Bone marrow (tissue), 2 donors: ENCODE data around the gene SNRNP48.

Experiments used
- DNase-seq, 2 donors: peaks; one replicate each; lab custom pipeline; 2025; lab: John Stamatoyannopoulos, UW

Gene SNRNP48

GRCh38 chr6:7559651-7560385 is 30.2 kb upstream of the SNRNP48 start:
- DNase-seq, result no peak

- no peak for DNase-seq
Observed at GRCh38 chr6:7561153-7561964, 28.6 kb upstream of the SNRNP48 start.

- DNase-seq, result no peak
Observed at GRCh38 chr6:7562769-7563168, 27.2 kb upstream of the SNRNP48 start.

DNA sequence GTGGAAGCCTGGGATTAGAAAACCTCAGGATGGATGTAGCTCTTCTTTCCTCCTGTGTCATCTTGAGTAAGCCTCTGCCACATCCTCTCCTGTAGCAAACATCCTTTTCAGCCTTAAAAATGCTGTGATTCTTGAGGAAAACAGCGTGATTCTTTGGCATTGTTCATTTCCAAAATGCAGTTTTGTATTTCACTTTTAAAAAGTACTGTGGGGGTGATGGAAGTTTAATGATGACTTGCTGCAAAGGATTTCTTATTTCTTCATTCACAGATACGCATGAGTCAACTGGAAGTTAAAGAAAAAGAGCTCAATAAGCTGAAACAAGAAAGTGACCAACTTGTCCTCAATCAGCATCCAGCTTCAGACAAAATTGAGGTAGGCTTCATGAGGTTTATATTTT is 23.9 kb upstream of the SNRNP48 start:
- no peak for DNase-seq

- DNase-seq, result no peak
Observed at GRCh38 chr6:7566617-7567173, 23.3 kb upstream of the SNRNP48 start.

DNA sequence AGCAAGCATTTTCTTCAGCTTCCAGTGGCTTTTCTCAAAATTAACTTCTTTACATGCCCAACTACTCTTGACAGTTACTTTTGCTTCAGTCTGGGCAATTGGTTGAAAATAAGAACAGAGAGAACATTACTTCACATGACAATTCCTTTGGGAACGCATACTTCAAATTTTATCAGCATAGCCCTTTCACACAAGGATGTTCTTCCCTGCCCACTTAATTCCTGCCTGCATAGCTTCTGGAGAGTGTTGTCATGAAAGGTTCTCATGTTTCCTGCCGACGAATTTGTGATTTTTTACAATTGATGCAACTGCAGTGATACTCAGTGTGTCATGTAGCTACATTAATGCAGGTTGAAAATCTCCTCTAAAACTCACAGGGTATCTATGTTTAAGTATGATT is 22.0 kb upstream of the SNRNP48 start:
- no peak for DNase-seq

DNA sequence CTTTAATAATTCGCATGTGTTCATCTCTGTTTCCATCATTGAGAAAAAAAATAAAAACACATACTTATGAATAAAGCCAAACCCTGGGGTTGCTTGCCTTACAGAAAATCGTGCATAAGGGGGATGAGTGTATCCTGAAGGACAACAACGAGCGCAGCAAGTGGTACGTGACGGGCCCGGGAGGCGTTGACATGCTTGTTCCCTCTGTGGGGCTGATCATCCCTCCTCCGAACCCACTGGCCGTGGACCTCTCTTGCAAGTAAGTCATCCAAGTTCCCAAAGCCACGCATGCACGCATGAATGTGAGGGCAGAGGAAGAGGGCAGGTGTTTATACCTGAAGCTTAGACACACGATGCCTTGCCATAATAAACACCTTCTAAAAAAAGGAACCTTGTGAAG is 20.9 kb upstream of the SNRNP48 start:
- DNase-seq, result no peak

DNA sequence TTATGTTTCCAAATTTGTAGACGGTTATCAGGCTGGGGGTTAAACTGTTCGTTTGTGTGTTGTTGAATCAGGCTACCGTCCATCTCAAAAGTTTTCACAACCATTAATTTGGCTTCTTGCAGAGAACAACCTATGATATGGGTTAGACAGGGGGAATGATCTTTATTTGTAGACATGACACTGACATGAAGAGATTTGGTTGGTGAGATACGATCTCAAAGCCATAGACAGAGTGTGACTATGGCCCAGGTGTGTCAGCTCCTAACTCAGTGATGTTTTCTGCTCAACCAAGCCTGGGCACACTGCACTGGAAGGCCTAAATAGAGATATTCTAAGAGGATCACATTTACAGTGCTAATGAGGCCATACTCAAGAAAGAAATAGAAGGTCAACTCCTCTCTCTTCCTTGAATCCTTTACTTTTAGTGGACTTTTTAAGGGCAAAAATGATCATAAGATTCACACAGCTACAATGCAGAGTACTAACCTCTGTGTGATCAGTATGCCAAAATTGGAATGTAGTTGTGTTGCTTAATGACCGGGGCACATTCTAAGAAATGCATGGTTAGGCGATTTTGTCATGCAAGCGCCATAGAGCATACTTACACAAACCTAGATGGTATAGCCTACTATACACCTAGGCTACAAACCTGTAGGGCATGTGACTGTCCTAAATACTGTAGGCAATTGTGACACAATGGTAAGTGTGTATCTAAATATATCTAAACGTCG is 17.6 kb upstream of the SNRNP48 start:
- no peak for DNase-seq

DNA sequence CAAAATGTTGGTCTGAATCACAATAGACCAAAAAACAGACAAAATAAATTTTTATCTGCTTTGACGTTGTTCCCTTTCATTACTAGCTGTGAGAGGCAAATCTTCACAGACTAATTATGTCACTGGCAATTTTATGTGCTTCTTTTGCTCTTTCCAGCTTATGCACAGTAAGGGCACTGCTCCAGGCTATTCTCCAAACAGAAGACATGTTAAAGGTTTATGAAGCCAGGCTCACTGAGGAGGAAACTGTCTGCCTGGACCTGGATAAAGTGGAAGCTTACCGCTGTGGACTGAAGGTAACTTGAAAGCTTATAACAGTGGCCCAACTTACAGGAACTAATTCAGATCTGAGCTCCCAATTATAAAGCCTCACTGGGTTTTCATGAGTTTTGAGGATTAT is 15.5 kb upstream of the SNRNP48 start:
- DNase-seq, result no peak

DNA sequence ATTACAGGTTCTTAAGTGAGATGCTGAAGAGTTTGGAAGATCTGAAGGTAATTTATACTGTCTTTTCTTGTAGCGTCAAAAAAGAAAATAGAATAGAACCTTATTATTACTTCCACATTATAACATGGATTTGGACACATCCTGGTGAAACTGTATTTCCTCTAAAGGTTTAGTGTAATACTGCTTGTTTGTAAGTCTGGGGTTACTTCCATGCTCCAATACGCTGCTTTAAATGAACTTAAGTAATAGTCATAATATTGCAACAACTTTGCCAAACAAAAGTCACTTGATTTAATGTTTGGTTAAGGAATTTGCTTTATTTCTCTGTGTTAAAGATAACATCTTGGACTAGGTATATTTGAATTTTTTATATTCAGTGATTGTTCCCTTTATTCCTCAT is 11.5 kb upstream of the SNRNP48 start:
- no peak for DNase-seq

DNA sequence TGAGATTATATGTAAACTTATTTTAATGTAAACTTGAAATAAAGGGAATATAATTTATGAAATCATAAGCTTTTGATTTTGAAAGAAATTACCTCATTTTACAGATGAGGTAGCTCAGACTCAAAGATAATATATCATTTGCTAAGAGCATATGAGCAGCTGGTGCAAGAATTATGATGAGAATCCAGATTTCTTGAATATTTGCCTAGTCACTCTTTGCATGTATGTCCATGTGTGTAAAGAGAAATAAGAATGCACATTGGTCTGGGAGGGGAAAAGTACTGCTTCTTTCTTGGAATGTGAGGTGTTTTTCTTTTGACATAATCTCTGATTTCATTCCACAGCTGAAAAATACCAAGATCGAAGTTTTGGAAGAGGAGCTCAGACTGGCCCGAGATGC is 11.1 kb upstream of the SNRNP48 start:
- DNase-seq, result no peak

DNA sequence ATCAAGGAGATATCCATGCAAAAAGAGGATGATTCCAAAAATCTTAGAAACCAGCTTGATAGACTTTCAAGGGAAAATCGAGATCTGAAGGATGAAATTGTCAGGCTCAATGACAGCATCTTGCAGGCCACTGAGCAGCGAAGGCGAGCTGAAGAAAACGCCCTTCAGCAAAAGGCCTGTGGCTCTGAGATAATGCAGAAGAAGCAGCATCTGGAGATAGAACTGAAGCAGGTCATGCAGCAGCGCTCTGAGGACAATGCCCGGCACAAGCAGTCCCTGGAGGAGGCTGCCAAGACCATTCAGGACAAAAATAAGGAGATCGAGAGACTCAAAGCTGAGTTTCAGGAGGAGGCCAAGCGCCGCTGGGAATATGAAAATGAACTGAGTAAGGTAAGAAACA is 10.1 kb upstream of the SNRNP48 start:
- no peak for DNase-seq

DNA sequence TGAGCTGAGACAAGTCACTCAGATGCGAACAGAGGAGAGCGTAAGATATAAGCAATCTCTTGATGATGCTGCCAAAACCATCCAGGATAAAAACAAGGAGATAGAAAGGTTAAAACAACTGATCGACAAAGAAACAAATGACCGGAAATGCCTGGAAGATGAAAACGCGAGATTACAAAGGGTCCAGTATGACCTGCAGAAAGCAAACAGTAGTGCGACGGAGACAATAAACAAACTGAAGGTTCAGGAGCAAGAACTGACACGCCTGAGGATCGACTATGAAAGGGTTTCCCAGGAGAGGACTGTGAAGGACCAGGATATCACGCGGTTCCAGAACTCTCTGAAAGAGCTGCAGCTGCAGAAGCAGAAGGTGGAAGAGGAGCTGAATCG is 9.5 kb upstream of the SNRNP48 start:
- DNase-seq, result no peak

DNA sequence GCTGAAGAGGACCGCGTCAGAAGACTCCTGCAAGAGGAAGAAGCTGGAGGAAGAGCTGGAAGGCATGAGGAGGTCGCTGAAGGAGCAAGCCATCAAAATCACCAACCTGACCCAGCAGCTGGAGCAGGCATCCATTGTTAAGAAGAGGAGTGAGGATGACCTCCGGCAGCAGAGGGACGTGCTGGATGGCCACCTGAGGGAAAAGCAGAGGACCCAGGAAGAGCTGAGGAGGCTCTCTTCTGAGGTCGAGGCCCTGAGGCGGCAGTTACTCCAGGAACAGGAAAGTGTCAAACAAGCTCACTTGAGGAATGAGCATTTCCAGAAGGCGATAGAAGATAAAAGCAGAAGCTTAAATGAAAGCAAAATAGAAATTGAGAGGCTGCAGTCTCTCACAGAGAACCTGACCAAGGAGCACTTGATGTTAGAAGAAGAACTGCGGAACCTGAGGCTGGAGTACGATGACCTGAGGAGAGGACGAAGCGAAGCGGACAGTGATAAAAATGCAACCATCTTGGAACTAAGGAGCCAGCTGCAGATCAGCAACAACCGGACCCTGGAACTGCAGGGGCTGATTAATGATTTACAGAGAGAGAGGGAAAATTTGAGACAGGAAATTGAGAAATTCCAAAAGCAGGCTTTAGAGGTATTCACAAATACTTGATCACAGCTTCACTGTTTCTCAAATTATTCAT is 8.9 kb upstream of the SNRNP48 start:
- no peak for DNase-seq

GRCh38 chr6:7585287-7585930 is 4.6 kb upstream of the SNRNP48 start:
- no peak for DNase-seq

GRCh38 chr6:7587631-7588100 is 2.3 kb upstream of the SNRNP48 start:
- no peak for DNase-seq

DNA sequence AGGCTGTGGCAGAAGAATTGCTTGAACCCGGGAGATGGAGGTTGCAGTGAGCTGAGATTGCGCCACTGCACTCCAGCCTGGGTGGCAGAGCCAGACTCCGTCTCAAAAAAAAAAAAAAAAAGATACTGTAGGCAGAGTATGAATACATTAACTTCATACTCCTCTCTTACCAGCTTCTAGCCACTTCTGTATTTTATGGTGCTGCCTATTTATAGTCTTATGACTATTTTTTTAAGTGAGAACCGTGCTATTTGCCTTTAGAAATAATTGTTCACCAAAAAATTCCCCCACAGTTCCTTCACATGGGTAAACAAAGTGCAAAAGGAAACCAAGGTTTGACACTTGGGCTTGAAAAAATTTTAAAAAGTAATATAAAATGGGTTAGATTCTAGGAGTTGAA is 1.5 kb upstream of the SNRNP48 start:
- DNase-seq, result no peak

DNA sequence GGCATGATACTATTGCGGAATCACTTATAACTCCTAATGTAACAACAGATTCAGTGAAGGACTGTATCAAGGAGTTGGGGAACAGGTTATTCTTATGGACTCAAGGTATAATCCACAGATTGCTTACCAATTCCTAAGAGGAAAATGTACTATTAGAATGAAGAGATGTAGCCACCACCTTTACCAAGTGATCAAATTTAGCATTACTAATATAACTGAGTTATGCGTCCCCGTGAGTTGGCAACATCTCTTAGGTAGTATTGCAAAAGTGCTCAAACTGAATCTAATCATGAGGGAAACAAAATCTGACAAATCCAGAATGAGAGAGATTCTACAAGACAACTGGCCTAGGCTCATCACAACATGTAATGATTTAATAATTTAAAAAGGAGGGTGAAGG is 777 bp upstream of the SNRNP48 start:
- no peak for DNase-seq

DNA sequence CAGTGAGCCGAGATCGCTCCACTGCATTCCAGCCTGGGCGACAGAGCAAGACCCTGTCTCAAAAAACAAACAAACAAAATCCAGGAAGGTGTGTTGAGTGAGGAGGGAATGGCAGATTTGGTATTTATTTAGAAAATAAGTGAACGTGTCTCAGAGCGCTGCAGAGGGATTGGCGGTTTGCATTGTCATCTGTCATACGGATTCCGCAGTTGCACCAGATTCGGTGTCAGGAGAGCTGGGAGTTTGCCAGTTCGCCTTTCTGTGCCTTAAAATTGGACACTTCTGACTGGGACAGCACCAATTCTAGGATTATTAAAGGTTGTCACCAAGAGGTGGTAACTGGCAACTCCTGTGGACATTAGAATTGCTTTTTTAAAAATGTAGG is 912 bp downstream of the SNRNP48 start:
- DNase-seq, result no peak

GRCh38 chr6:7591770-7592169 is 1.8 kb downstream of the SNRNP48 start:
- no peak for DNase-seq

DNA sequence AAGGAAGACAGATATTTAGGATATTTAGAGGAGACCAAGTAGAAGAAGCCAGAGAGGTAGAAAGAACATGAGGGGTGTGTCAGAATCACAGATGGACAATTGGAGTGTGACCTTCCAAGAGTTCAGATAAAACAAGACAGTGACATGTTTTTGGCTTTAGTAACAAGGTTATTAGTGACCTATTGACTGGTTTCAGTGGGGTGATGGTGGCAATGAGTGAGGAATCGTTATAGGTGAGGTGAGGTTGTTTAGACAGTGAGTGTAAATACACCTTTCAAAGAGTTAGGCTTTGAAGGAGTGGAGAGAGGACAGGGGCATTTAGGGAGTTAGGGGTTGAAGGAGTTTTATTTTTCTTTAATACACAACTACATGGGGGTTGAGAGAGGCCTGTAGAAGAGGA is 3.2 kb downstream of the SNRNP48 start:
- no peak for DNase-seq
